CD4-positive, alpha-beta T cell treated with Interleukin-4 for 4 hours (primary cell): ENCODE results near the gene DGLUCY.
"Not testable (repeated sequence)": the region's sequence is repeated elsewhere in the genome, so short reads cannot be mapped to it uniquely, and the experiment has no call there.

ENCODE experiments used
- DNase-seq: peaks from one replicate; pipeline ENCODE4 v3.0.0-alpha.2; 2020

DGLUCY gene

GRCh38 chr14:91264151-91265150, 150.6 kb downstream of the DGLUCY start:
- no peak for DNase-seq

- no peak for DNase-seq
Observed at GRCh38 chr14:91265404-91265803, 151.5 kb downstream of the DGLUCY start.

GRCh38 chr14:91266276-91266675, 152.4 kb downstream of the DGLUCY start:
- not testable (repeated sequence) for DNase-seq

GRCh38 chr14:91267965-91268437, 154.1 kb downstream of the DGLUCY start:
- no peak for DNase-seq

- DNase-seq = no peak
Observed at GRCh38 chr14:91269076-91269991, 155.5 kb downstream of the DGLUCY start.

GRCh38 chr14:91270188-91270587, 156.3 kb downstream of the DGLUCY start:
- DNase-seq = no peak

GRCh38 chr14:91270619-91271018, 156.7 kb downstream of the DGLUCY start:
- DNase-seq = no peak

GRCh38 chr14:91271639-91272038, 157.8 kb downstream of the DGLUCY start:
- DNase-seq = no peak

GRCh38 chr14:91272341-91273272, 158.7 kb downstream of the DGLUCY start:
- no peak for DNase-seq

- DNase-seq = no peak
Observed at GRCh38 chr14:91273273-91273884, 159.5 kb downstream of the DGLUCY start.

GRCh38 chr14:91273885-91274273, 160.0 kb downstream of the DGLUCY start:
- DNase-seq = no peak

GRCh38 chr14:91274796-91275195, 160.9 kb downstream of the DGLUCY start:
- DNase-seq = no peak
